CD4-positive, alpha-beta T cell treated with Interleukin-17A for 1 hour (primary cell): ENCODE results near the gene ZNF19.

Experiments
- DNase-seq: peaks from one replicate; pipeline ENCODE4 v3.0.0-alpha.2; 2020

ZNF19 gene

GRCh38 chr16:71440669-71441347 lies 48.3 kb downstream of the ZNF19 start:
- DNase-seq, result no peak

GRCh38 chr16:71439523-71439922 lies 49.6 kb downstream of the ZNF19 start:
- DNase-seq, result no peak

DNA sequence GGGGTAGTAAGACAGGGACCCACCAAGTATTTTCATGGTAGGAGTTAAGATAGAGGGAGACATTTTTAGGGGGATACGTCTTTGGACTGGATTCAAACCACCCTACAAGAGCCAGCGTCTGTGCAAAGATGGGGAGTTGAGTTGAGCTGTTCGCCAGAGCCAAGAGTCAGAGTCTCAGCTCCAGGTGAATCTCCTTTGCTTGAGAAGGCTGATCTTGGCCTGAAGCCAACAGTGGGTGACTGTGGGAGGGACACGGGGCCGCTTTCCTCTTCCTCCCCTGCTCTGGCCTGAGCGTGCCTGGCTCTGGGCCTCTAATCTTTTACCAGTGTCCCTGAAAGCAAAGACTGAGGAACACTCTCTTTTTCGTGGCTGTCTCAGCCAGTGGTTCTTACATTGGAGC lies 52.7 kb downstream of the ZNF19 start:
- DNase-seq, result no peak

DNA sequence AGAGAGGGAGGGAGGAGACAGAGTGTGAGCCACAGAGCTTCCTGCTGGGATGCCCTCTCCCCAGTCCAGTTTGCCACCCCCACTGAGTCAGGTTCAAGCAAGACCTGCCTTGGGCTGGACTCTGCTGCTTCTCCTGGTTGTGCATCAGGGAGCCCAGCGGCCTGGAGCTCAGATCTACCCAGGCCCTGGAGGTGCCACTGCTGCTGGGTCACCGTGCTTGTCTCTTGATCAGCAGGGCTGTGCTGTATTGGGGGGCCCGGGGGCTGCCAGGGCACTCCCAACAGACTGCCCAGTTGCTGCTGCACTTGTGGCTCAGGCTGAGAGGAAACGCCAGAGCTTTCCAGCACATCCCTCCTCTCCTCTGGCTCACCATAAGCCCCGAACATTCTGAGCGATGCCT lies 56.2 kb downstream of the ZNF19 start:
- DNase-seq, result no peak

DNA sequence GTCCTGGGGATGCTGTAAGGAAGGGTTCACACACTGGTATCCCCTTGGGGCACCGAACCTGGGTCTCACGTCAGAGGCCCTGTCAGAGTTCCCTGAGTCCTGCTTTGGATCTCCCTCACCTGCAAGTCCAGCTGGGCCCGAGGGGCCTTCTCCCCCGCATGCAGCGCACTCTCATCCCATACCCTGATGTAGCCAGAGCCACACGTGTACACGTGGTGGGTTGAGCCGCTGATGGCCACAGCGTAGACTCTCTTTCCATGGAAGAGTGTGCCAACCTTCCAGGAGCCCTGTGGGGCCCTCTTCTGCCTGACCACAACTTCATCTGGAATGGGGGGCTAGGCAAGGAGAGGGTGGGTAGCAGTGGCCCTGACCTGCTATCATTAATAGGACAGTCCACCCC lies 57.1 kb downstream of the ZNF19 start:
- no peak for DNase-seq

- DNase-seq, result no peak
These were observed 57.9 kb downstream of the ZNF19 start for GRCh38 chr16:71431176-71431575.

DNA sequence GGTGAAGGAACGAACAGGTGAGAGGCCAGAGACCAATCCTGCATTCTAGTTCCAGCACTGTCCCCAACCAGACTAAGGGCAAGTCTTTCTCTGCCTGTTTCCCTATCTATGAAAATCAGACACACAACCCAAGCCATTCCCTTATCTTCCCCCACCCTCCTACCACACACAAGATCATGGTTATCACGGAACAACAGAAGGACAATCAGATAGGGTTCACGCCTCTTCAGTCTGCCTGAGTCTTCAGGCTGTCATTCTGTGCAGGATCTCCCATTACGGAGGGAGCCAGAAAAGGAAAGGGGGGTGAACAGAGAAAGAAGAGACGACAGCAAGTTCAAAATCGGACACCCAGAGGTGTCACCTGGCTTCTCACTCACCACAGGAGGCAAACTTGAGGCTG lies 58.4 kb downstream of the ZNF19 start:
- no peak for DNase-seq

DNA sequence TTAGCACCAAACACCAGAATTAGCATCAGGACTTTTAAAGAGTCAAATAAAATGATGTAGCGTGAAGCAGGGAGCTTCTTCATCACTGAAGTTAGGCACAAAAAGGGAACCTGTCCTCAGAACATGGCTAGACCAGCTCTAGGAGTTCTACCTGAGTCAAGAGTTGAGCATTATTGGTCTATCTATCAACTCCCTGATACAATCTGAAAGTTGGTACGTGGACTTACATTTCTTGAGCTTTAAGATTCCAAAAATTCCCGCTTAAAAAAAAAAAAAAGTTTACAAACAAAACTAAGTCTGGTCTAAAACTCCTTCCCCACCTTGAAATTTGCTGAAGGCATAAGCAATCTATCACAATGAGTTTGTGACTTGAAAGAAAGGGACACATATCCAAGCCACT lies 59.5 kb downstream of the ZNF19 start:
- DNase-seq, result no peak

DNA sequence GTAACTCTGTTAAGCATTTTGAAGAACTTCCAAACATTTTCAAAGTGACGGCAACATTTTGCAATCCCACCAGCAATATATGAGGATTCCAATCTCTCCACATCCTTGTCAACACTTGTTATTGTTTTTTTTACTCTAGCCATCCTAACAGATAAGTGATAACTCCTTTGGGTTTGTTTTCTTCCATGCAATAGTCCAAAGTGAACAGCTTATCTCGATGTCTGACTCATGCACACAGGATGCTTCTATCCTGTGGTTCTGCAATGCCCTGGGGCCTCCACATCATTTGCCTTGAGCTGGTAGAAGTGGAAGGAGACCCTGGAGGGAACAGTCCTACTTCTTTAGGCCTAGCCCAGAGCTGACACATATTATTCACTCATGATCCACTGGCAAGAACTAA lies 60.2 kb downstream of the ZNF19 start:
- no peak for DNase-seq

DNA sequence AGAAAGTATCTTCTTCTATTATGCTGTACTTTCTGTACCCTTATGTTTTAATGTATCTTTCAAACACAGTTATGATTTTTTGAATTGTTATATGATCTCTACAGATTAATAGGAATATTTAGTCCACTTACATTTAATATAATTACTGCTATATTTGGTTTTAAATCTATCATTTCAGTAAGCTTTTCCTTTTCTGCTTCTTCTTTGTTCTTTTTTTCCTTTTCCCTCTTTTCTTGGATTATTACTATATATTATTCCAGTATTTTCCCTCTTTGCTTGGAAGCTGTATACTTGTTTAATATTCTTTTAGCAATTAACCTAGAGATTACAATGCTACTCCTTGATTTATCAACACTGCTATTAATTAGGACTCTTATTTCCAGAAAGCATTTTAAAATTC lies 60.7 kb downstream of the ZNF19 start:
- DNase-seq, result no peak

DNA sequence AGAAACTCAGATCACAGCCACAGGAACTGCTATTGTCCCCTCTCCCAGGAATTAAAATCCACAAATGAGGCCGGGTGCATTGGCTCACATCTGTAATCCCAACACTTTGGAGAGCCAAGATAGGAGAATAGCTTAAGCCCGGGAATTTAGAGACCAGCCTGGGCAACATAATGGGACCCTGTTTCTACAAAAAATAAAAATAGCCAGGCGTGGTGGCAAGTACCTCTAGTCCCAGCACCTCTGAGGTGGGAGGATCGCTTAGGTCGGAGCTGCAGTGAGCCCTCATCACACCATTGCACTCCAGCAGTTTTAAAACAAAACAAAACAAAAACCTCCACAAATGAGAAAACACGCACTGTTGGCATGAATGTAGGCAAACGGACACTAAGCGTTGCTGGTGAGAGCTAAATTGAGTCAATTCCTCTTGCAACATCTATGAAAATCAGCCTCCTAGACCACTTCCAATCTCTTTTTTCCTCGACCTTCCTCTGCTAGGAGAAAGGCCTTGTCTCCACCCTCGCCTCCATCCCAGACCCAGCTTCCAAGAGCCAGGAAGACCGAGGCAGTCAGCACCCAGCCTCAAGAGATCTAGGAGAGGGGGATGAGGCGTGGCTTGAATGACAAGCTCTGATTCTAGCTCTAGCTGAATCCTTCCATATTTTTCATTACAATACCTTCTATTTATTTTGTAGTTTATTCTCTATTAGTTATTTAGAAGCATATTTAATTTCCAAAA lies 62.1 kb downstream of the ZNF19 start:
- no peak for DNase-seq

GRCh38 chr16:71426069-71426879 lies 62.9 kb downstream of the ZNF19 start:
- peak; percentile 15 for DNase-seq

DNA sequence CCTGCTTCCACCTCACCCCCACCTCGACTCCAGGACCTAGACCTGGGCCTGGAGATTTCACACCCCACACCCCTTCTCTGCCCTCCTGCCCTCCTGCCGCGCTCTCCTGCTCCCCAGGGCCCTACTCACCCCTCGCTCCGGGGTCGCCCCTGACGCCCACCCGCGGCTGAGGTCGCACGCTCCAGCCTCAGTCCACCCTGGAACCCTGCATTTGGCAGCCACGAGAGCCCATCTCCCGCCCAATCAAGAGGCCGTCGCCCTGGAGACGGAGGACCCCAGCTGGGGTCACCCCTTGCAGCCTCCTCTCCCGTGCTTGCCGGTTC lies 63.4 kb downstream of the ZNF19 start:
- DNase-seq, result no peak

- DNase-seq, result no peak
These were observed 64.5 kb downstream of the ZNF19 start for GRCh38 chr16:71424626-71425025.

GRCh38 chr16:71423865-71424264 lies 65.3 kb downstream of the ZNF19 start:
- DNase-seq, result no peak
